A549 (cell line): ENCODE measurements around the gene EGFLAM. TPM values are rescaled to one million over a fixed set of nuclear protein-coding genes. Genes with fewer than 3 reads are reported as not detected.
A peak's percentile ranks its signal among the peaks of the same experiment; 100 is the strongest.

ENCODE experiments used
- ATAC-seq, 2 experiments: fragments of 200-7000 bp in 1 of 2; fragments of >200 bp in 1 of 2; cut with Nextera tagmentation in 1 of 2; cut with Tn5 transposase in 1 of 2; 3 replicates each; pipeline versions ENCODE4 v1.8.0 to v1.9.1; 2018 to 2020; ENCODE audit warnings: mild to moderate bottlenecking in 1 of 2, moderate library complexity in 1 of 2
- CTCF ChIA-PET: fragments of 300-600 bp; sonication (Branson Sonifier 250); formaldehyde crosslinking; extraction: SDS; loops from one replicate; lab custom pipeline; 2021; ENCODE audit warnings: antibody characterized with exemption, inconsistent platforms; lab: Yijun Ruan, JAX
- POLR2A ChIA-PET: fragments of 350-600 bp; formaldehyde crosslinking; extraction: SDS; loops from one replicate; lab custom pipeline; 2021; ENCODE audit warnings: antibody characterized with exemption, inconsistent platforms; lab: Yijun Ruan, JAX
- DNase-seq, 2 experiments: peaks; one replicate each; pipeline versions ENCODE4 v3.0.0 to v3.0.0-alpha.2; 2011 to 2016; ENCODE audit warnings: low read depth in 1 of 2, low spot score in 1 of 2
- FAIRE-seq: peaks from 2 replicates; lab custom pipeline; 2011; peaks lifted over from hg19 to GRCh38; lab: Jason Lieb, UNC
- H3K27ac ChIP-seq, 2 experiments: fragments of >200 bp; sonication (Bioruptor Twin); formaldehyde crosslinking; 3 replicates each; pipeline ENCODE4 v1.5.1; 2016 to 2017
- H3K4me1 ChIP-seq: fragments of >200 bp; sonication (Bioruptor Twin); formaldehyde crosslinking; 3 replicates; pipeline ENCODE4 v1.6.1; 2016
- H3K4me2 ChIP-seq: fragments of >200 bp; sonication (Bioruptor Twin); formaldehyde crosslinking; 3 replicates; pipeline ENCODE4 v1.6.1; 2016
- H3K4me3 ChIP-seq: fragments of >200 bp; sonication (Bioruptor Twin); formaldehyde crosslinking; 3 replicates; pipeline ENCODE4 v1.5.1; 2016
- H3K9me3 ChIP-seq: fragments of >200 bp; sonication (Bioruptor Twin); formaldehyde crosslinking; 3 replicates; pipeline ENCODE4 v1.6.1; 2016
- BCL3 ChIP-seq: fragments of >200 bp; sonication (Bioruptor Twin); formaldehyde crosslinking; IDR thresholded peaks from 3 replicates; pipeline ENCODE4 v1.6.1; 2016
- CBX2 ChIP-seq: fragments of 200-600 bp; sonication (generic); IDR thresholded peaks from 2 replicates; pipeline ENCODE4 v1.6.1; 2016; ENCODE audit warnings: low read depth, mild to moderate bottlenecking, borderline replicate concordance
- CHD4 ChIP-seq: fragments of 200-600 bp; sonication (generic); IDR thresholded peaks from 2 replicates; pipeline ENCODE4 v1.6.1; 2016; ENCODE audit warnings: antibody characterized with exemption, mild to moderate bottlenecking, borderline replicate concordance
- ESRRA ChIP-seq: fragments of 150-350 bp; IDR thresholded peaks from 2 replicates; pipeline ENCODE4 v1.6.1; 2014; ENCODE audit warnings: mild to moderate bottlenecking, low read length, borderline replicate concordance
- FOSB ChIP-seq: fragments of 250-450 bp; sonication (Bioruptor Pico); IDR thresholded peaks from 2 replicates; pipeline ENCODE4 v1.5.0; 2020; ENCODE audit warnings: mild to moderate bottlenecking, moderate library complexity
- FOSL2 ChIP-seq, 2 experiments: fragments of 450-650 bp in 1 of 2; fragments of >200 bp in 1 of 2; sonication (Bioruptor Twin) in 1 of 2; formaldehyde crosslinking; IDR thresholded peaks; 2 replicates each; pipeline versions ENCODE4 v1.5.0 to v1.6.1; 2016 to 2020; ENCODE audit warnings: mild to moderate bottlenecking in 1 of 2, moderate library complexity in 1 of 2
- HMGXB4 ChIP-seq: fragments of 250-450 bp; sonication (Bioruptor Pico); IDR thresholded peaks from 2 replicates; pipeline ENCODE4 v1.5.0; 2021; ENCODE audit warnings: mild to moderate bottlenecking, moderate library complexity, borderline replicate concordance
- RARB ChIP-seq: fragments of 250-450 bp; sonication (Bioruptor Pico); IDR thresholded peaks from 2 replicates; pipeline ENCODE4 v1.8.0; 2021; ENCODE audit warnings: mild to moderate bottlenecking, moderate library complexity
- RFX5 ChIP-seq: fragments of 450-650 bp; IDR thresholded peaks from 2 replicates; pipeline ENCODE4 v1.7.1; 2014; ENCODE audit warnings: antibody characterized with exemption, mild to moderate bottlenecking, moderate library complexity
- SMC3 ChIP-seq: fragments of >200 bp; sonication (Bioruptor Twin); formaldehyde crosslinking; IDR thresholded peaks from 3 replicates; pipeline ENCODE4 v1.6.1; 2018; ENCODE audit warnings: inconsistent platforms
- ZFP36 ChIP-seq: fragments of 450-650 bp; IDR thresholded peaks from 2 replicates; pipeline ENCODE4 v1.6.1; 2014; ENCODE audit warnings: borderline replicate concordance; ENCODE audit not compliant: partially characterized antibody
- ZSCAN20 ChIP-seq: fragments of 250-450 bp; sonication (Bioruptor Pico); IDR thresholded peaks from 2 replicates; pipeline ENCODE4 v1.8.0; 2022; ENCODE audit warnings: mild to moderate bottlenecking, moderate library complexity
- WGBS: methylation state at CpG from one replicate; pipeline ENCODE4 v1.1.6; 2017; ENCODE audit errors: missing lambda C conversion rate; 5-methylcytosine and 5-hydroxymethylcytosine counted together
- polyA plus RNA-seq, 4 experiments: library from polyadenylated mRNA; depleted of rRNA in 3 of 4; stranded (reverse); fragments of >200 nt; fragmentation: RNase III in 1 of 4; extraction: RNeasy Plus Mini Kit Qiagen cat#74134 plus additional on column Dnase treatment in 1 of 4; gene quantifications; 2 replicates in 3 of 4; 3 replicates in 1 of 4; pipeline ENCODE4 v1.2.3, GENCODE V29; 2011 to 2017
- TF ChIP-seq, protein P1 (sequence below): fragments of >200 bp; sonication (Bioruptor Twin); formaldehyde crosslinking; IDR thresholded peaks from 3 replicates; pipeline ENCODE4 v1.5.1; 2016
- TF ChIP-seq, protein P2 (sequence below): fragments of 450-650 bp; IDR thresholded peaks from 2 replicates; pipeline ENCODE4 v1.6.1; 2014; ENCODE audit warnings: antibody characterized with exemption

EGFLAM gene
- polyA plus RNA-seq, 2 of the 4 experiments (the other 2 are of a cell fraction), result 0.13 TPM; not detected in 1

- TF ChIP-seq, protein P1, sequence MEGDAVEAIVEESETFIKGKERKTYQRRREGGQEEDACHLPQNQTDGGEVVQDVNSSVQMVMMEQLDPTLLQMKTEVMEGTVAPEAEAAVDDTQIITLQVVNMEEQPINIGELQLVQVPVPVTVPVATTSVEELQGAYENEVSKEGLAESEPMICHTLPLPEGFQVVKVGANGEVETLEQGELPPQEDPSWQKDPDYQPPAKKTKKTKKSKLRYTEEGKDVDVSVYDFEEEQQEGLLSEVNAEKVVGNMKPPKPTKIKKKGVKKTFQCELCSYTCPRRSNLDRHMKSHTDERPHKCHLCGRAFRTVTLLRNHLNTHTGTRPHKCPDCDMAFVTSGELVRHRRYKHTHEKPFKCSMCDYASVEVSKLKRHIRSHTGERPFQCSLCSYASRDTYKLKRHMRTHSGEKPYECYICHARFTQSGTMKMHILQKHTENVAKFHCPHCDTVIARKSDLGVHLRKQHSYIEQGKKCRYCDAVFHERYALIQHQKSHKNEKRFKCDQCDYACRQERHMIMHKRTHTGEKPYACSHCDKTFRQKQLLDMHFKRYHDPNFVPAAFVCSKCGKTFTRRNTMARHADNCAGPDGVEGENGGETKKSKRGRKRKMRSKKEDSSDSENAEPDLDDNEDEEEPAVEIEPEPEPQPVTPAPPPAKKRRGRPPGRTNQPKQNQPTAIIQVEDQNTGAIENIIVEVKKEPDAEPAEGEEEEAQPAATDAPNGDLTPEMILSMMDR, result no peak
- TF ChIP-seq RARB (CRISPR knock-in tag), result no peak
These were observed 166.0 kb downstream of the EGFLAM start (continued) for GRCh38 chr5:38424148-38425060.

DNA sequence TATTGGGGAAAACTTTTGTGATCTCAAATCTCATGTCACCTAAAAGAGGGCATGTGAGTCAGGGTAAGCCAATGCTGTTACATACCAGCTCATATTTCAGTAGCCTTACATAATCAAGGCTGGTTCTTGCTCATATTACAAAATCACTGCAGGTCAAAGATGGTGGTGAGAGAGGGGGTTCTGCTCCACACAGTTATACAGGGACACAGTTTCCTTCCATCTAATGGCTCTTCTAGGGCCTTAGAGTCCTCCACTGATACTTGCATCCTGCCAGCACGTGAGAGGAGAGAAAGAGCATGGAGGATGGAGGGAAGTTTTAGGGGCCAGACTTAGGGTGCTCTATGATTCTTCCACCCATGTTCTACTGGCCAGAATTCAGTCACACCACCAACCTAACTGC lies 168.1 kb downstream of the EGFLAM start:
- WGBS, result 50% methylated on average over 1 of the region's 1 CpG
- H3K9me3 ChIP-seq, result no peaks in the 10 kb centered on the region
- no peak overlapping the region for H3K4me2 ChIP-seq
- DNase-seq, result no peak
- no peak overlapping the region for H3K4me3 ChIP-seq
- TF ChIP-seq BCL3 (no peak), ZFP36 (no peak), CBX2 (no peak), SMC3 (no peak), ZSCAN20 (no peak), ESRRA (no peak), RFX5 (no peak), FOSL2 (IDR thresholded peaks at IDR 0.05) (no peak), FOSL2 (CRISPR knock-in tag; IDR thresholded peaks at IDR 0.05) (no peak), FOSB (CRISPR knock-in tag) (no peak), HMGXB4 (CRISPR knock-in tag) (no peak), CHD4 (no peak)
- TF ChIP-seq, protein P2, sequence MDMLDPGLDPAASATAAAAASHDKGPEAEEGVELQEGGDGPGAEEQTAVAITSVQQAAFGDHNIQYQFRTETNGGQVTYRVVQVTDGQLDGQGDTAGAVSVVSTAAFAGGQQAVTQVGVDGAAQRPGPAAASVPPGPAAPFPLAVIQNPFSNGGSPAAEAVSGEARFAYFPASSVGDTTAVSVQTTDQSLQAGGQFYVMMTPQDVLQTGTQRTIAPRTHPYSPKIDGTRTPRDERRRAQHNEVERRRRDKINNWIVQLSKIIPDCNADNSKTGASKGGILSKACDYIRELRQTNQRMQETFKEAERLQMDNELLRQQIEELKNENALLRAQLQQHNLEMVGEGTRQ, result no peak
- H3K27ac ChIP-seq, result peak overlapping the region; percentile 14 to 28; a peak in 2 of 6 replicates
- CTCF ChIA-PET, result interaction anchor here (0.9 to 9.7 kb wide), 5 partner anchors 15 to 383 kb away, joined by 3 to 78 read pairs (median 7); no protein-coding TSS in a partner anchor
- peaks cover 8% of the 10 kb centered on the region; the same call in 2 of the 3 replicates for H3K4me1 ChIP-seq
- POLR2A ChIA-PET, result no interaction called here
- FAIRE-seq, result no peak
- 0 out of 6 replicates have a peak, but pooled peaks of 1 of the 2 experiments have one; percentile 36 for ATAC-seq
